Fibroblast of villous mesenchyme (primary cell): ENCODE data around the gene DAPK2. TPM values are rescaled to one million over a fixed set of nuclear protein-coding genes. Genes with fewer than 3 reads are reported as not detected.

Experiments
- DNase-seq: peaks from one replicate; pipeline ENCODE4 v3.0.0-alpha.2; 2010; ENCODE audit warnings: low read depth
- H3K4me3 ChIP-seq: 2 replicates; pipeline ENCODE4 v1.5.1; 2011; ENCODE audit warnings: low read depth, mild to moderate bottlenecking, low read length
- CTCF ChIP-seq: IDR thresholded peaks from 2 replicates; pipeline ENCODE4 v1.5.1; 2012; ENCODE audit warnings: low read depth, mild to moderate bottlenecking, low read length; ENCODE audit not compliant: insufficient read depth
- total RNA-seq: library from RNA; depleted of rRNA; stranded (reverse); fragments of >200 nt; gene quantifications from 2 replicates; pipeline ENCODE4 v1.2.3, GENCODE V29; 2012

DAPK2 gene
- total RNA-seq, 1 donor, result 8.2 TPM

GRCh38 chr15:64006642-64007041 lies 39.6 kb downstream of the DAPK2 start:
- DNase-seq, result no peak
- H3K4me3 ChIP-seq, result no peak overlapping the region
- TF ChIP-seq CTCF, result no peak

DNA sequence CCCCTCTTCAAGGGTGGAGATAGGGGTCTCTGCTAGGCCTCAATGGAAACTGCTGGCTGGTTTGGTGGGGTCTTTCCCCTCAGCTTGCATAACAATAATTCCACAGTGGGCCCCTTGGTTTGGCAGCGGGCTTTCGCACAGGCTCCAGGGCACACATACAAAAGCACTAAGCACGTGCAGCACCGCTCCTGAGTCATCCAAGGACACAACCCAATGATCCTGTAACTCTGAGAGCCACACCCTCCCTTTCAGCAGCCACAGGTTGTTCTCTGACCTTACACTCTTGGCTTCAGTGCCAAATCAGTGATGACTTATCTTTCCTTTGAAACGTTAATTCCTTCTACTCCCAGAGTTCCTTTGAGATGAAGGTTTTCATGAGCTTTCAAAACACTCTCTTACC lies 41.7 kb downstream of the DAPK2 start:
- TF ChIP-seq CTCF, result no peak
- no peak overlapping the region for H3K4me3 ChIP-seq
- DNase-seq, result no peak

GRCh38 chr15:64004056-64004455 lies 42.2 kb downstream of the DAPK2 start:
- no peak for DNase-seq
- TF ChIP-seq CTCF, result no peak
- H3K4me3 ChIP-seq, result no peak overlapping the region

GRCh38 chr15:64003182-64003581 lies 43.1 kb downstream of the DAPK2 start:
- DNase-seq, result no peak
- TF ChIP-seq CTCF, result no peak
- no peak overlapping the region for H3K4me3 ChIP-seq

DNA sequence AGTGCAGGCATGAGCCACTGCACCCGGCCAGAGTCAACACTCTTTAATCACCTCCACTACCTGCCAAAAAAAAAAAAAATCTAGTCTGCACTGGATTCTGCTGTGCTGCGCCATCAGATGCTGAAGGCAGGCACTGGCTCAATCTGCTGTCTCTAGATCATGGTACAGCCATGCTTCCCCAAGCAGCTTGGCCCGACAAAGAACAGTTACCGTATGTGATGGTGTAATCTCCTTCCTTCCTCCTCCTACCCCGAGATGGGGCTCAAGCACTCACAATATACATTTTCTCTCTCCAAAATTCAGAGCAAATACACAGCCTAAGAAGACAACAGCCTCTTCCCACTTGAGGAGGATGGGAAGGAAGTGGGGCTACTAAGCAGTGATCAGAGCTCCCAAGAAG lies 45.1 kb downstream of the DAPK2 start:
- no peak for DNase-seq
- TF ChIP-seq CTCF, result no peak
- no peak overlapping the region for H3K4me3 ChIP-seq

GRCh38 chr15:64000183-64000951 lies 45.9 kb downstream of the DAPK2 start:
- H3K4me3 ChIP-seq, result no peak overlapping the region
- TF ChIP-seq CTCF, result no peak
- DNase-seq, result no peak

GRCh38 chr15:63999177-63999576 lies 47.1 kb downstream of the DAPK2 start:
- peak; percentile 29 for DNase-seq
- H3K4me3 ChIP-seq, result no peak overlapping the region
- TF ChIP-seq CTCF, result no peak
